Gastroesophageal sphincter (tissue), 4 donors: ENCODE measurements around the gene CCL2. TPM values are rescaled to one million over a fixed set of nuclear protein-coding genes. Genes with fewer than 3 reads are reported as not detected.

Experiments
- ATAC-seq: fragments of 150-250 bp; one replicate; pipeline ENCODE4 v1.9.1; 2016; ENCODE audit warnings: mild to moderate bottlenecking, moderate library complexity
- H3K27ac ChIP-seq, 4 donors: fragments of 200-600 bp; sonication (generic) in 3 of 4; 1 replicate in 3 of 4; 2 replicates in 1 of 4; pipeline ENCODE4 v1.5.1; 2016 to 2019
- H3K27me3 ChIP-seq: fragments of 200-600 bp; sonication (generic); one replicate; pipeline ENCODE4 v1.5.1; 2019
- H3K36me3 ChIP-seq, 2 donors: fragments of 200-600 bp; sonication (generic); one replicate each; pipeline ENCODE4 v1.5.1; 2019; ENCODE audit warnings: control low read depth in 1 of 2
- H3K4me1 ChIP-seq, 3 donors: fragments of 200-600 bp; sonication (generic); 1 replicate in 2 of 3; 2 replicates in 1 of 3; pipeline ENCODE4 v1.5.1; 2016 to 2019; ENCODE audit warnings: control low read depth in 2 of 3
- H3K4me3 ChIP-seq, 2 donors: fragments of 200-600 bp; sonication (generic); one replicate each; pipeline ENCODE4 v1.5.1; 2019; ENCODE audit warnings: mild to moderate bottlenecking in 1 of 2, moderate library complexity in 1 of 2
- H3K9me3 ChIP-seq, 3 donors: fragments of 200-600 bp; sonication (generic); one replicate each; pipeline ENCODE4 v1.5.1; 2017 to 2019; ENCODE audit warnings: control low read depth in 2 of 3
- EP300 ChIP-seq: sonication (generic); formaldehyde crosslinking; IDR thresholded peaks from one replicate; pipeline ENCODE4 v1.6.1; 2017; ENCODE audit warnings: antibody characterized with exemption, mild to moderate bottlenecking
- POLR2A ChIP-seq, 2 donors: fragments of 450-650 bp; IDR thresholded peaks; one replicate each; pipeline ENCODE4 v1.6.1; 2017; ENCODE audit warnings: antibody characterized with exemption in 2 of 2, mild to moderate bottlenecking in 2 of 2, moderate library complexity in 1 of 2
- POLR2AphosphoS5 ChIP-seq: sonication (generic); formaldehyde crosslinking; IDR thresholded peaks from one replicate; pipeline ENCODE4 v1.6.1; 2017; ENCODE audit warnings: antibody characterized with exemption
- WGBS, 2 donors: methylation state at CpG; one replicate each; pipeline ENCODE4 v1.1.5; 2018; ENCODE audit warnings: low coverage in 1 of 2; 5-methylcytosine and 5-hydroxymethylcytosine counted together
- total RNA-seq, 4 donors: library from RNA; depleted of rRNA; stranded (reverse); fragments of >200 nt; gene quantifications; one replicate each; pipeline ENCODE4 v1.1.0, GENCODE V29; 2016
- TF ChIP-seq, protein P1 (sequence below), 4 experiments: fragments of 200-600 bp in 2 of 4; fragments of 450-650 bp in 2 of 4; sonication (generic) in 1 of 4; IDR thresholded peaks; one replicate each; pipeline ENCODE4 v1.5.1; 2017 to 2019; ENCODE audit warnings: antibody characterized with exemption in 4 of 4, mild to moderate bottlenecking in 2 of 4, moderate library complexity in 2 of 4

CCL2 gene
- total RNA-seq, 4 donors from 2014 or later: 5.0 to 121 (median 20.9) TPM

DNA sequence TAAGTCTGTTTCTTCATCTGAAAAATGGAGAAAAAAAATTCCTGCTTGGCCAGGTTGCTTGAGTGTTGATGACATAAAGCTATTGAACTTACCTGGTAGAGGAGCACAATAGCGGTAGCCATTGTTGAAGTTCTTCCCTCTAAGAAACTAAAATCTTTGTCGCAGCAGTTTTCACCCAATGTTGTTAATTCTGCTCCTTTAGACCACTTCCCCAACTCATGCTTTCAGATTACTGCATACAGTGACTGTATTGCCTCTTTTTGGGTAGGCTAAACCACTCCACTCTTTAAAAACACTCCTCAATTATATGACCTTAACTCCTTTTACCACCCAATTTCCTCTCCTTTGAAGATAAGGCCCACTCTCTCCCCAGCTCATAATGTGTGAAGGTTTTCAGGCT, 35.7 kb upstream of the CCL2 start:
- Histone ChIP-seq H3K27me3 (no peaks in the 10 kb centered on the region), H3K4me3 (no peak overlapping the region), H3K9me3 (peaks cover 0 to 11% (median 0%) of the 10 kb centered on the region in 3 donors), H3K27ac (no peak overlapping the region), H3K4me1 (peaks cover 0 to 6% (median 0%) of the 10 kb centered on the region in 3 donors), H3K36me3 (no peaks in the 10 kb centered on the region)
- no peak for ATAC-seq
- 75 to 92% methylated on average over 2 of the region's 2 CpGs for WGBS, 2 donors
- TF ChIP-seq POLR2A (IDR thresholded peaks at IDR 0.05) (no peak), EP300 (no peak)
- TF ChIP-seq, protein P1, sequence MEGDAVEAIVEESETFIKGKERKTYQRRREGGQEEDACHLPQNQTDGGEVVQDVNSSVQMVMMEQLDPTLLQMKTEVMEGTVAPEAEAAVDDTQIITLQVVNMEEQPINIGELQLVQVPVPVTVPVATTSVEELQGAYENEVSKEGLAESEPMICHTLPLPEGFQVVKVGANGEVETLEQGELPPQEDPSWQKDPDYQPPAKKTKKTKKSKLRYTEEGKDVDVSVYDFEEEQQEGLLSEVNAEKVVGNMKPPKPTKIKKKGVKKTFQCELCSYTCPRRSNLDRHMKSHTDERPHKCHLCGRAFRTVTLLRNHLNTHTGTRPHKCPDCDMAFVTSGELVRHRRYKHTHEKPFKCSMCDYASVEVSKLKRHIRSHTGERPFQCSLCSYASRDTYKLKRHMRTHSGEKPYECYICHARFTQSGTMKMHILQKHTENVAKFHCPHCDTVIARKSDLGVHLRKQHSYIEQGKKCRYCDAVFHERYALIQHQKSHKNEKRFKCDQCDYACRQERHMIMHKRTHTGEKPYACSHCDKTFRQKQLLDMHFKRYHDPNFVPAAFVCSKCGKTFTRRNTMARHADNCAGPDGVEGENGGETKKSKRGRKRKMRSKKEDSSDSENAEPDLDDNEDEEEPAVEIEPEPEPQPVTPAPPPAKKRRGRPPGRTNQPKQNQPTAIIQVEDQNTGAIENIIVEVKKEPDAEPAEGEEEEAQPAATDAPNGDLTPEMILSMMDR (IDR thresholded peaks at IDR 0.05): no peak

GRCh38 chr17:34220045-34220751, 34.9 kb upstream of the CCL2 start:
- WGBS, 2 donors: 80 to 100% methylated on average over 1 to 2 of the region's 2 CpGs
- Histone ChIP-seq H3K9me3 (peaks cover 0 to 7% (median 0%) of the 10 kb centered on the region in 3 donors), H3K4me3 (no peak overlapping the region), H3K4me1 (peaks cover 0 to 6% (median 0%) of the 10 kb centered on the region in 3 donors), H3K27me3 (no peaks in the 10 kb centered on the region), H3K36me3 (no peaks in the 10 kb centered on the region), H3K27ac (no peak overlapping the region)
- TF ChIP-seq EP300: no peak
- TF ChIP-seq POLR2A (IDR thresholded peaks at IDR 0.05): no peak
- no peak for TF ChIP-seq POLR2AphosphoS5
- TF ChIP-seq, protein P1 (IDR thresholded peaks at IDR 0.05): no peak
- no peak for ATAC-seq

DNA sequence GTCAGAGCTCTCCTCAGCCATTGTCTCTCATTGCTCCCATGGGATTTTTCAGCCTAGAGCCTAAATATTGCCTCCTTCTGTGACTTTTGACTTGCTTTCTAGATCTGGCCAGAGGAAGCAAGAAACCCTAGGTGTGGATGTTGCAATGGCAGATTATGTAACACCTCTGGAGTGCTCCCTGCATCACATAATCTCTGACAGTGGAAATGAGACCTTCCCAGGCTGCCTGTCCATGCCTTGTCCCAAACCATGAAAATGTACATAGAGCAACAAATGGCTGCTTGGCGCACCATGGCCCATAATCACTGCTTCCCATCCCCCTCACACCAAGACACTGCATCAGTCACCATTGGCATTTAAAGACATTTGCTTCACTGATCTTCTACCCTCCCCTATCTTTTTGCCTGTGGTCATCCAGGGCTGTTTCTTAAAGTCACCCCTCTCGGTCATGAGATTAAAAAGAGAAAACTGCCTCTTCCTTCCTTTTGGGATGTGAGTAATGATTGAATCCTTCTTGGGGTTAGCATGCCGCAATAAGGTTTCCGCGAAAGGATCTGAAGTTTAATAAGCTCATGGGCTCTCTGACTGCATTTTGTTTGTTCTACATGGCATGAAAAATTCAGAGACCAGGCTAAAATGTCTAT, 34.2 kb upstream of the CCL2 start:
- no peaks in the 10 kb centered on the region for H3K27me3 ChIP-seq
- WGBS, 2 donors: 80 to 86% methylated on average over 1 to 3 of the region's 5 CpGs
- peaks cover 0 to 1% (median 0%) of the 10 kb centered on the region in 3 donors for H3K9me3 ChIP-seq
- no peak overlapping the region for H3K27ac ChIP-seq
- H3K36me3 ChIP-seq: no peaks in the 10 kb centered on the region
- TF ChIP-seq EP300 (no peak), POLR2A (IDR thresholded peaks at IDR 0.05) (no peak), POLR2AphosphoS5 (no peak)
- TF ChIP-seq, protein P1 (IDR thresholded peaks at IDR 0.05): no peak
- no peak overlapping the region for H3K4me3 ChIP-seq
- H3K4me1 ChIP-seq: peaks cover 0 to 6% (median 0%) of the 10 kb centered on the region in 3 donors
- peak; percentile 75 for ATAC-seq

DNA sequence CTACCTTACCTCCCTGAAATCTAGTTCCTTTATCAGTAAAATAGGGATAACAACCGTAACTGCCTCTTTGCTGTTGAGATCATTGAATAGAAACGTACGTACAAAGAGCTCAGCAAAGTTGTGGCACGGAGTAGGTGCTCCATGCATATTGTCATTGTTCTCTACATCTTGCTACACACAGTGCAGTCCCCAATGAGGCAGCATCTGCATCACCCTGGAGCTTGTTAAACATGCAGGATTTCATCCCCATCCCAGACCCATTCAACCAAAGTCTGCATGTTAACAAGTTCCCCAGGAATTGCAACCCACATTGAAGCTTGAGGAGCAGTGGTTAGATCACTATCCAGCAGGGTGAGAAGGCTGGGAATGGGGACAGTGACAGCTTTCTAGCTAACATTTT, 33.7 kb upstream of the CCL2 start:
- 79 to 81% methylated on average over 4 of the region's 4 CpGs for WGBS, 2 donors

More for the DNA sequence above, 33.7 kb upstream of the CCL2 start:
- TF ChIP-seq, protein P1 (IDR thresholded peaks at IDR 0.05): no peak
- no peak for TF ChIP-seq POLR2A (IDR thresholded peaks at IDR 0.05)
- TF ChIP-seq EP300: no peak
- no peak for TF ChIP-seq POLR2AphosphoS5
- H3K36me3 ChIP-seq: no peaks in the 10 kb centered on the region
- no peak overlapping the region for H3K27ac ChIP-seq
- ATAC-seq: no peak
- H3K4me1 ChIP-seq: peaks cover 0 to 6% (median 0%) of the 10 kb centered on the region in 3 donors
- H3K4me3 ChIP-seq: no peak overlapping the region
- H3K27me3 ChIP-seq: no peaks in the 10 kb centered on the region
- no peaks in the 10 kb centered on the region for H3K9me3 ChIP-seq
